Panc1 (cell line): ENCODE measurements around the gene KCNG1. TPM values are rescaled to one million over a fixed set of nuclear protein-coding genes. Genes with fewer than 3 reads are reported as not detected.

ENCODE experiments used
- ATAC-seq: fragments of 200-7000 bp; cut with Tn5 transposase; 2 replicates; pipeline ENCODE4 v1.9.1; 2020; ENCODE audit warnings: mild to moderate bottlenecking, moderate library complexity
- BruUV-seq: library from RNA; stranded (reverse); fragments of 400-500 nt; replicated peaks from 2 replicates; lab custom pipeline; 2021; lab: Mats Ljungman, UMichigan
- CTCF ChIA-PET: fragments of 300-600 bp; sonication (Branson Sonifier 250); formaldehyde crosslinking; loops from one replicate; lab custom pipeline; 2022; ENCODE audit warnings: antibody characterized with exemption; lab: Charles Lee
- POLR2A ChIA-PET: fragments of 300-600 bp; sonication (Branson Sonifier 250); formaldehyde crosslinking; loops from one replicate; lab custom pipeline; 2022; ENCODE audit warnings: antibody characterized with exemption; lab: Charles Lee
- DNase-seq: peaks from one replicate; pipeline ENCODE4 v3.0.0-alpha.2; 2010; ENCODE audit warnings: low read depth, low spot score
- H3K27ac ChIP-seq: 2 replicates; pipeline ENCODE4 v1.5.1; 2011; ENCODE audit warnings: mild to moderate bottlenecking, low read length, inconsistent platforms
- H3K27me3 ChIP-seq: fragments of 200-500 bp; sonication (Bioruptor generic); 2 replicates; pipeline ENCODE4 v1.6.0; 2014; ENCODE audit warnings: low read length, inconsistent platforms; ENCODE audit not compliant: control insufficient read depth, insufficient read depth
- H3K36me3 ChIP-seq: fragments of 200-500 bp; sonication (Bioruptor generic); 2 replicates; pipeline ENCODE4 v1.5.1; 2014; ENCODE audit warnings: inconsistent platforms, mild to moderate bottlenecking, low read length, moderate library complexity; ENCODE audit not compliant: control insufficient read depth, insufficient read depth
- H3K4me1 ChIP-seq: 2 replicates; pipeline ENCODE4 v1.5.1; 2011; ENCODE audit warnings: inconsistent platforms, mild to moderate bottlenecking, low read length, moderate library complexity; ENCODE audit not compliant: control insufficient read depth, insufficient read depth
- H3K4me3 ChIP-seq, 2 experiments: 2 replicates each; pipeline ENCODE4 v1.5.1; 2011 to 2012; ENCODE audit warnings: low read depth in 2 of 2, low read length in 2 of 2, mild to moderate bottlenecking in 2 of 2, inconsistent platforms in 1 of 2, moderate library complexity in 1 of 2
- H3K9me3 ChIP-seq: fragments of 200-500 bp; sonication (Bioruptor generic); 2 replicates; pipeline ENCODE4 v1.5.1; 2014; ENCODE audit warnings: low read depth, mild to moderate bottlenecking, inconsistent platforms, low read length, moderate library complexity; ENCODE audit not compliant: control insufficient read depth, insufficient read depth
- POLR2AphosphoS5 ChIP-seq: IDR thresholded peaks from 2 replicates; pipeline ENCODE4 v1.6.1; 2012; ENCODE audit warnings: mild to moderate bottlenecking, low read depth, low read length, moderate library complexity
- SIN3A ChIP-seq: IDR thresholded peaks from 2 replicates; pipeline ENCODE4 v1.6.1; 2012; ENCODE audit warnings: low read depth, mild to moderate bottlenecking, low read length, moderate library complexity, borderline replicate concordance; ENCODE audit not compliant: insufficient read depth
- TCF7L2 ChIP-seq: IDR thresholded peaks from 2 replicates; pipeline ENCODE4 v1.6.1; 2011; ENCODE audit warnings: mild to moderate bottlenecking, low read depth, low read length, inconsistent platforms
- in situ Hi-C: cut with HindIII; loops from 2 replicates; pipeline ENCODE4 v1.10.0; 2016; ENCODE audit warnings: low sequenced_read_pairs, low pct_unique_long_range_greater_than_20kb
- intact Hi-C: fragments of 100-400 bp; cut with micrococcal nuclease; formaldehyde crosslinking; loops from one replicate; pipeline ENCODE4 v1.10.0; 2022; ENCODE audit not compliant: unreplicated experiment
- total RNA-seq: library from RNA; stranded (reverse); gene quantifications from one replicate; pipeline ENCODE4 v1.2.1, GENCODE V29; 2021; ENCODE audit not compliant: unreplicated experiment
- TF ChIP-seq, protein P1 (sequence below): fragments of 450-650 bp; IDR thresholded peaks from 2 replicates; pipeline ENCODE4 v1.5.1; 2017; ENCODE audit warnings: mild to moderate bottlenecking
- TF ChIP-seq, protein P2 (sequence below), 2 experiments: IDR thresholded peaks; 2 replicates each; pipeline ENCODE4 v1.6.1; 2011 to 2012; ENCODE audit warnings: low read depth in 2 of 2, control low read depth in 1 of 2, low read length in 1 of 2, mild to moderate bottlenecking in 1 of 2, moderate library complexity in 1 of 2; ENCODE audit not compliant: insufficient read depth in 1 of 2

KCNG1 gene
- total RNA-seq, 1 experiment from 2014 or later: 7.4 TPM

DNA sequence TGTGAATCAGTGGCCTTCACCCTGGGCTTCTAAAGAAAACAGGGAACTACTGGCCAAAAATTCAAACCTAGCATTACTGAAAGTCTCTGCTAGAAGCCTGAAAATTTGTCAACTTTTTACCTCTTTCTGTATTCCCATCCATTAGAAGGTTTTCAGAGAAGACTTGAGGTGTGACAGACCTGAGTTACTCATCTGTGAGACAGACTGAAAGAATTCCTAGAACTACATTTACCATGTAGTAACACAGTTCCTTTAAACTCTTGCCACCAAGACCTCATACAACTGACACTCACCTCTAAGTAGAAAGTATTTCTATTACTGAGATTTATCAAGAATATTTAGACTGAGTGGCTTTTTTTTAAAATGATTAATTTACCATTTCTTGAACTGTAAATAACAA, 69.1 kb downstream of the KCNG1 start:
- ATAC-seq (no peak), DNase-seq (no peak)
- BruUV-seq: no TSS peak
- TF ChIP-seq TCF7L2 (no peak), SIN3A (no peak), POLR2AphosphoS5 (no peak)
- TF ChIP-seq, protein P1, sequence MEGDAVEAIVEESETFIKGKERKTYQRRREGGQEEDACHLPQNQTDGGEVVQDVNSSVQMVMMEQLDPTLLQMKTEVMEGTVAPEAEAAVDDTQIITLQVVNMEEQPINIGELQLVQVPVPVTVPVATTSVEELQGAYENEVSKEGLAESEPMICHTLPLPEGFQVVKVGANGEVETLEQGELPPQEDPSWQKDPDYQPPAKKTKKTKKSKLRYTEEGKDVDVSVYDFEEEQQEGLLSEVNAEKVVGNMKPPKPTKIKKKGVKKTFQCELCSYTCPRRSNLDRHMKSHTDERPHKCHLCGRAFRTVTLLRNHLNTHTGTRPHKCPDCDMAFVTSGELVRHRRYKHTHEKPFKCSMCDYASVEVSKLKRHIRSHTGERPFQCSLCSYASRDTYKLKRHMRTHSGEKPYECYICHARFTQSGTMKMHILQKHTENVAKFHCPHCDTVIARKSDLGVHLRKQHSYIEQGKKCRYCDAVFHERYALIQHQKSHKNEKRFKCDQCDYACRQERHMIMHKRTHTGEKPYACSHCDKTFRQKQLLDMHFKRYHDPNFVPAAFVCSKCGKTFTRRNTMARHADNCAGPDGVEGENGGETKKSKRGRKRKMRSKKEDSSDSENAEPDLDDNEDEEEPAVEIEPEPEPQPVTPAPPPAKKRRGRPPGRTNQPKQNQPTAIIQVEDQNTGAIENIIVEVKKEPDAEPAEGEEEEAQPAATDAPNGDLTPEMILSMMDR: no peak
- TF ChIP-seq, protein P2, sequence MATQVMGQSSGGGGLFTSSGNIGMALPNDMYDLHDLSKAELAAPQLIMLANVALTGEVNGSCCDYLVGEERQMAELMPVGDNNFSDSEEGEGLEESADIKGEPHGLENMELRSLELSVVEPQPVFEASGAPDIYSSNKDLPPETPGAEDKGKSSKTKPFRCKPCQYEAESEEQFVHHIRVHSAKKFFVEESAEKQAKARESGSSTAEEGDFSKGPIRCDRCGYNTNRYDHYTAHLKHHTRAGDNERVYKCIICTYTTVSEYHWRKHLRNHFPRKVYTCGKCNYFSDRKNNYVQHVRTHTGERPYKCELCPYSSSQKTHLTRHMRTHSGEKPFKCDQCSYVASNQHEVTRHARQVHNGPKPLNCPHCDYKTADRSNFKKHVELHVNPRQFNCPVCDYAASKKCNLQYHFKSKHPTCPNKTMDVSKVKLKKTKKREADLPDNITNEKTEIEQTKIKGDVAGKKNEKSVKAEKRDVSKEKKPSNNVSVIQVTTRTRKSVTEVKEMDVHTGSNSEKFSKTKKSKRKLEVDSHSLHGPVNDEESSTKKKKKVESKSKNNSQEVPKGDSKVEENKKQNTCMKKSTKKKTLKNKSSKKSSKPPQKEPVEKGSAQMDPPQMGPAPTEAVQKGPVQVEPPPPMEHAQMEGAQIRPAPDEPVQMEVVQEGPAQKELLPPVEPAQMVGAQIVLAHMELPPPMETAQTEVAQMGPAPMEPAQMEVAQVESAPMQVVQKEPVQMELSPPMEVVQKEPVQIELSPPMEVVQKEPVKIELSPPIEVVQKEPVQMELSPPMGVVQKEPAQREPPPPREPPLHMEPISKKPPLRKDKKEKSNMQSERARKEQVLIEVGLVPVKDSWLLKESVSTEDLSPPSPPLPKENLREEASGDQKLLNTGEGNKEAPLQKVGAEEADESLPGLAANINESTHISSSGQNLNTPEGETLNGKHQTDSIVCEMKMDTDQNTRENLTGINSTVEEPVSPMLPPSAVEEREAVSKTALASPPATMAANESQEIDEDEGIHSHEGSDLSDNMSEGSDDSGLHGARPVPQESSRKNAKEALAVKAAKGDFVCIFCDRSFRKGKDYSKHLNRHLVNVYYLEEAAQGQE (IDR thresholded peaks at IDR 0.05; ENCODE audit: insufficient read depth in 1 of 2, low read depth in 2 of 2, low read length in 1 of 2): no peak
- CTCF ChIA-PET: no interaction called here
- Histone ChIP-seq H3K9me3 (no peaks in the 10 kb centered on the region), H3K27ac (no peak overlapping the region), H3K4me1 (peaks cover 12% of the 10 kb centered on the region; the same call in 1 of the 2 replicates), H3K36me3 (peaks cover 45% of the 10 kb centered on the region), H3K27me3 (no peaks in the 10 kb centered on the region), H3K4me3 (no peak overlapping the region)
- POLR2A ChIA-PET: no interaction called here
- in situ Hi-C loops: no loop called here
- intact Hi-C loops: no loop called here

Other genes with a start within 250 kb of the KCNG1 start
- gene BCAS4, start 228.0 kb downstream of the KCNG1 start, total RNA-seq: 34.8 TPM
- 65.1 TPM for gene ADNP, start 91.7 kb downstream of the KCNG1 start, total RNA-seq
- gene DPM1, start 64.6 kb downstream of the KCNG1 start, total RNA-seq: 50.2 TPM
- gene MOCS3, start 64.3 kb downstream of the KCNG1 start, total RNA-seq: 5.8 TPM